HEK293 (cell line): ENCODE results near the gene ALKBH7.
"Not testable (repeated sequence)": the region's sequence is repeated elsewhere in the genome, so short reads cannot be mapped to it uniquely, and the experiment has no call there.

ENCODE experiments used
- CTCF ChIA-PET: fragments of 350-600 bp; formaldehyde crosslinking; extraction: SDS; loops from one replicate; lab custom pipeline; 2021; ENCODE audit warnings: antibody characterized with exemption; lab: Yijun Ruan, JAX
- POLR2A ChIA-PET: fragments of 300-600 bp; formaldehyde crosslinking; extraction: SDS; loops from one replicate; lab custom pipeline; 2020; ENCODE audit warnings: antibody characterized with exemption, inconsistent platforms; lab: Yijun Ruan, JAX
- H3K27ac ChIP-seq: fragments of 200-500 bp; sonication (Bioruptor generic); 2 replicates; pipeline ENCODE4 v1.5.1; 2014; ENCODE audit warnings: low read depth, low read length, control low read depth, inconsistent platforms; ENCODE audit errors: extremely low read depth
- H3K36me3 ChIP-seq, 2 experiments: fragments of 200-500 bp in 1 of 2; sonication (Bioruptor generic) in 1 of 2; 1 replicate in 1 of 2; 2 replicates in 1 of 2; pipeline ENCODE4 v1.5.1; 2014 to 2017; ENCODE audit warnings: inconsistent platforms in 2 of 2, low read length in 2 of 2; ENCODE audit not compliant: control insufficient read depth in 2 of 2, insufficient read depth in 1 of 2
- H3K4me1 ChIP-seq: fragments of 200-500 bp; sonication (Bioruptor generic); 2 replicates; pipeline ENCODE4 v1.5.1; 2014; ENCODE audit warnings: mild to moderate bottlenecking, low read length, inconsistent platforms; ENCODE audit not compliant: control insufficient read depth, insufficient read depth
- H3K4me3 ChIP-seq: 2 replicates; pipeline ENCODE4 v1.5.1; 2011; ENCODE audit warnings: low read depth, mild to moderate bottlenecking, control low read depth, low read length, moderate library complexity
- H3K9me3 ChIP-seq: fragments of 200-500 bp; sonication (Bioruptor generic); 2 replicates; pipeline ENCODE4 v1.5.1; 2014; ENCODE audit warnings: low read depth, low read length, inconsistent platforms; ENCODE audit not compliant: control insufficient read depth, insufficient read depth
- INSM2 ChIP-seq: fragments of 450-650 bp; formaldehyde crosslinking; IDR thresholded peaks from 2 replicates; pipeline ENCODE4 v1.5.1; 2016; ENCODE audit warnings: missing biosample characterization, missing genetic modification characterization
- PATZ1 ChIP-seq: fragments of 450-650 bp; formaldehyde crosslinking; IDR thresholded peaks from 2 replicates; pipeline ENCODE4 v1.5.1; 2016; ENCODE audit warnings: missing biosample characterization, missing genetic modification characterization
- PBX3 ChIP-seq: sonication (generic); formaldehyde crosslinking; IDR thresholded peaks from 2 replicates; pipeline ENCODE4 v1.8.1; 2022; ENCODE audit warnings: mild to moderate bottlenecking, moderate library complexity, missing genetic modification reagents
- RBAK ChIP-seq: fragments of 450-650 bp; formaldehyde crosslinking; IDR thresholded peaks from 2 replicates; pipeline ENCODE4 v1.5.1; 2016; ENCODE audit warnings: missing biosample characterization, missing genetic modification characterization
- TCF7L2 ChIP-seq: IDR thresholded peaks from 2 replicates; pipeline ENCODE4 v1.6.1; 2011; ENCODE audit warnings: low read depth, mild to moderate bottlenecking, inconsistent platforms, low read length, moderate library complexity, borderline replicate concordance
- ZFP3 ChIP-seq: fragments of 450-650 bp; formaldehyde crosslinking; IDR thresholded peaks from 2 replicates; pipeline ENCODE4 v1.5.1; 2016; ENCODE audit warnings: low read depth, missing biosample characterization, missing genetic modification characterization
- ZNF335 ChIP-seq: fragments of 450-650 bp; formaldehyde crosslinking; conservative IDR thresholded peaks from 2 replicates; pipeline ENCODE4 v1.5.1; 2016; ENCODE audit warnings: missing biosample characterization, missing genetic modification characterization
- ZNF366 ChIP-seq: fragments of 450-650 bp; formaldehyde crosslinking; conservative IDR thresholded peaks from 2 replicates; pipeline ENCODE4 v1.5.1; 2016; ENCODE audit warnings: missing biosample characterization, missing genetic modification characterization
- ZNF664 ChIP-seq: fragments of 450-650 bp; formaldehyde crosslinking; IDR thresholded peaks from 2 replicates; pipeline ENCODE4 v1.5.1; 2016; ENCODE audit warnings: missing biosample characterization, missing genetic modification characterization

The ALKBH7 gene

GRCh38 chr19:6349271-6349670, 23.3 kb upstream of the ALKBH7 start:
- POLR2A ChIA-PET = interaction anchor here (0.9 kb wide), 1 partner anchor 104 kb away, joined by 5 read pairs; no protein-coding TSS in a partner anchor
- TF ChIP-seq ZNF366 (tag by site-specific recombination) = peak; percentile 98
- H3K4me3 ChIP-seq, H3K36me3 ChIP-seq, H3K9me3 ChIP-seq, H3K27ac ChIP-seq, CTCF ChIA-PET, H3K4me1 ChIP-seq: not testable (repeated sequence)

- Histone ChIP-seq H3K4me1 (no peaks in the 10 kb centered on the region), H3K9me3 (no peaks in the 10 kb centered on the region), H3K27ac (no peak overlapping the region), H3K4me3 (no peak overlapping the region), H3K36me3 (no peaks in the 10 kb centered on the region)
- TF ChIP-seq ZNF335 (no peak), ZNF664 (tag by site-specific recombination) (0 out of 2 replicates have a peak, but pooled peaks have one; percentile 20)
- ChIA-PET POLR2A (no interaction called here), CTCF (no interaction called here)
These were observed 21.9 kb upstream of the ALKBH7 start for GRCh38 chr19:6350688-6351087.

GRCh38 chr19:6352381-6353165, 20.0 kb upstream of the ALKBH7 start:
- H3K9me3 ChIP-seq = no peaks in the 10 kb centered on the region
- H3K27ac ChIP-seq = no peak overlapping the region
- CTCF ChIA-PET = interaction anchor here (1.3 to 1.7 kb wide), 2 partner anchors 134 to 184 kb away, joined by 4 to 6 read pairs; no protein-coding TSS in a partner anchor
- POLR2A ChIA-PET = no interaction called here
- TF ChIP-seq ZFP3 (tag by site-specific recombination) = no peak
- TF ChIP-seq RBAK (tag by site-specific recombination) = peak; percentile 69; the same call in 1 of the 2 replicates
- H3K4me1 ChIP-seq = no peaks in the 10 kb centered on the region
- no peaks in the 10 kb centered on the region for H3K36me3 ChIP-seq
- no peak overlapping the region for H3K4me3 ChIP-seq

- no peaks in the 10 kb centered on the region for H3K4me1 ChIP-seq
- CTCF ChIA-PET = interaction anchor here (0.6 to 1.7 kb wide), 5 partner anchors 29 to 373 kb away, joined by 3 to 4 read pairs (median 4); no protein-coding TSS in a partner anchor
- TF ChIP-seq INSM2 = no peak
- TF ChIP-seq PATZ1 = peak; percentile 19; the same call in 1 of the 2 replicates
- no peak for TF ChIP-seq TCF7L2
- no peak for TF ChIP-seq PBX3 (CRISPR knock-in tag)
- TF ChIP-seq, all 188 proteins: peak for 1
- no peak overlapping the region for H3K27ac ChIP-seq
- H3K4me3 ChIP-seq = no peak overlapping the region
- POLR2A ChIA-PET = no interaction called here
- no peaks in the 10 kb centered on the region for H3K9me3 ChIP-seq
- no peaks in the 10 kb centered on the region for H3K36me3 ChIP-seq
These were observed 18.4 kb upstream of the ALKBH7 start for GRCh38 chr19:6354098-6354674.

GRCh38 chr19:6355321-6356040, 17.1 kb upstream of the ALKBH7 start:
- POLR2A ChIA-PET, H3K9me3 ChIP-seq, H3K36me3 ChIP-seq, H3K4me3 ChIP-seq, CTCF ChIA-PET, H3K27ac ChIP-seq, H3K4me1 ChIP-seq: not testable (repeated sequence)
